Hindlimb muscle (tissue), 1 donor: ENCODE data around the gene ALOXE3. TPM values are rescaled to one million over a fixed set of nuclear protein-coding genes. Genes with fewer than 3 reads are reported as not detected.
A peak's percentile ranks its signal among the peaks of the same experiment; 100 is the strongest.

Experiments used
- DNase-seq: peaks from one replicate; pipeline ENCODE4 v3.0.0-alpha.2; 2013
- polyA plus RNA-seq: library from polyadenylated mRNA; unstranded; fragments of 120-200 nt; gene quantifications from one replicate; pipeline ENCODE4 v1.2.1, GENCODE V29; 2013; ENCODE audit not compliant: insufficient read length

ALOXE3 gene
- polyA plus RNA-seq, 1 donor = not detected

- DNase-seq = peak; percentile 99
These were observed 35.8 kb upstream of the ALOXE3 start for GRCh38 chr17:8153957-8154607.

- DNase-seq = peak; percentile 91
These were observed 35.2 kb upstream of the ALOXE3 start for GRCh38 chr17:8153525-8153956.

GRCh38 chr17:8153031-8153451 is 34.7 kb upstream of the ALOXE3 start:
- no peak for DNase-seq

GRCh38 chr17:8152112-8152775 is 33.9 kb upstream of the ALOXE3 start, which contains the start of gene PER1:
PER1 (minus strand) TSS chr17:8152404; CDS start chr17:8150706, 1,698 bp downstream.
- peak; percentile 87 for DNase-seq

GRCh38 chr17:8151641-8152111 is 33.4 kb upstream of the ALOXE3 start:
- peak; percentile 89 for DNase-seq

- DNase-seq = peak; percentile 97
These were observed 32.9 kb upstream of the ALOXE3 start for GRCh38 chr17:8151120-8151640.

GRCh38 chr17:8150194-8151119 is 32.1 kb upstream of the ALOXE3 start:
- DNase-seq = no peak

- no peak for DNase-seq
These were observed 31.3 kb upstream of the ALOXE3 start for GRCh38 chr17:8149419-8150193.

- no peak for DNase-seq
These were observed 30.2 kb upstream of the ALOXE3 start for GRCh38 chr17:8148560-8148959.

- no peak for DNase-seq
These were observed 29.6 kb upstream of the ALOXE3 start for GRCh38 chr17:8147805-8148404.

GRCh38 chr17:8147141-8147804 is 29.0 kb upstream of the ALOXE3 start:
- DNase-seq = no peak

GRCh38 chr17:8146381-8147140 is 28.2 kb upstream of the ALOXE3 start:
- no peak for DNase-seq

- no peak for DNase-seq
These were observed 27.5 kb upstream of the ALOXE3 start for GRCh38 chr17:8145811-8146210.

GRCh38 chr17:8144401-8145231 is 26.3 kb upstream of the ALOXE3 start:
- DNase-seq = no peak

- DNase-seq = no peak
These were observed 25.5 kb upstream of the ALOXE3 start for GRCh38 chr17:8143581-8144400.

- DNase-seq = no peak
These were observed 24.7 kb upstream of the ALOXE3 start for GRCh38 chr17:8142887-8143580.

GRCh38 chr17:8142158-8142886 is 24.0 kb upstream of the ALOXE3 start:
- DNase-seq = no peak
